WI38 (cell line): ENCODE measurements around the gene ADAMTS9.

Experiments used
- H3K4me3 ChIP-seq: 2 replicates; pipeline ENCODE4 v1.5.1; 2011; ENCODE audit warnings: low read depth, mild to moderate bottlenecking, control low read depth, low read length
- TF ChIP-seq, protein P1 (sequence below): IDR thresholded peaks from 2 replicates; pipeline ENCODE4 v1.5.1; 2012; ENCODE audit warnings: low read depth, mild to moderate bottlenecking, control low read depth, low read length

ADAMTS9 gene

DNA sequence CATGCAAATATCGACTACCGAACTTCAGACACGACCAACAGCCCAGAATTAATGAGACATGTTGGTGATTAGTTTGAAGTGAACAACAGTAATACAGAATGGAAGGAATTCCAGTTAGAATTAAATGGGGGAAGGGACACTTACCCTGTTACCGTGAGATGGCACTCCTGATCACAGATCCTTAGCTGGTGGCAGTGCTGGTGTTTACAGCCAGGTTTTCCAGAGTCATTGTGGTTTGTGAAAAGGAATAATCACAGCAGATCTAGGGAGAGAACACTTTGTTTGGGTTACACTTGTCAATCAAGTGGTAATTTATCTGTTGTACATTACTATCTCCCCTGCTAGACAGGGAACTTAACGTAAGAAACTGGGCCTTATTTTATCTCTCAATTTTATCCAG is 217.4 kb downstream of the ADAMTS9 start:
- TF ChIP-seq, protein P1, sequence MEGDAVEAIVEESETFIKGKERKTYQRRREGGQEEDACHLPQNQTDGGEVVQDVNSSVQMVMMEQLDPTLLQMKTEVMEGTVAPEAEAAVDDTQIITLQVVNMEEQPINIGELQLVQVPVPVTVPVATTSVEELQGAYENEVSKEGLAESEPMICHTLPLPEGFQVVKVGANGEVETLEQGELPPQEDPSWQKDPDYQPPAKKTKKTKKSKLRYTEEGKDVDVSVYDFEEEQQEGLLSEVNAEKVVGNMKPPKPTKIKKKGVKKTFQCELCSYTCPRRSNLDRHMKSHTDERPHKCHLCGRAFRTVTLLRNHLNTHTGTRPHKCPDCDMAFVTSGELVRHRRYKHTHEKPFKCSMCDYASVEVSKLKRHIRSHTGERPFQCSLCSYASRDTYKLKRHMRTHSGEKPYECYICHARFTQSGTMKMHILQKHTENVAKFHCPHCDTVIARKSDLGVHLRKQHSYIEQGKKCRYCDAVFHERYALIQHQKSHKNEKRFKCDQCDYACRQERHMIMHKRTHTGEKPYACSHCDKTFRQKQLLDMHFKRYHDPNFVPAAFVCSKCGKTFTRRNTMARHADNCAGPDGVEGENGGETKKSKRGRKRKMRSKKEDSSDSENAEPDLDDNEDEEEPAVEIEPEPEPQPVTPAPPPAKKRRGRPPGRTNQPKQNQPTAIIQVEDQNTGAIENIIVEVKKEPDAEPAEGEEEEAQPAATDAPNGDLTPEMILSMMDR: no peak
- H3K4me3 ChIP-seq: no peak overlapping the region

DNA sequence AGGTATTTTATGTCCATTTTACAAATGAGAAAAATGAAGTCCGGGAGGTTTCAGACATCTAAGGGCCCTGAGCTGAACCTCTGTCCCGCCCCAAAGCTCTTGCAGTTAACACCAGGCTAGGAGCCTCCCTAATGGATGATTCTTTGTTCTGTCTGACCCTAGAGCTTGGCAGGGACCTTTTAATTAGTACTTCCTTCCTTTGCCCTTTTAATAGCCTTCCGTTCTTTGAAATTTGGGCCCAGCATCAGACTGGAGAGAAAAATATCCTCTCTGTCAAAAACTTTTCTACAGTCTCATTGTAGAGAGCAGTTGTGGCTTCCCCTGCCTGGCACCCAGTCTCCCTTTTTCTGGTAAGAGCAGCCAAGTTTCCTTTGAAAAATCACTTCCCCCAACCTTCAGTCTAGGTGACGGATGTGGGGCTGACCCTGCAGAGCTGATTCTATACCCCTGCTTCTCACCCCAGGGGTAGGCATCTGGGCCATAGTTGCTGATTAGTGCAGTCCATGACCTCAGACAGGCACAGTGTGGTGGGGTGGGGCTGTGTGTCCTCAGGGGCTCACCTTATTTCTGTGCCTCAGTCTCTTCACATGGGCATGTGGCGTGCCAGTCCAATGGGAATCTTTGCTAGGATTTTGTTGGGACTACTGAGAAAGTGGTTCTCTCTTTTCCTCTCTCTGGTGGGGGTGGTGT is 220.4 kb downstream of the ADAMTS9 start:
- TF ChIP-seq, protein P1: no peak
- no peak overlapping the region for H3K4me3 ChIP-seq
